DMS153 treated with DMSO at 0.1 percent for 48 hours (cell line): ENCODE measurements around the gene NECTIN4.
A peak's percentile ranks its signal among the peaks of the same experiment; 100 is the strongest.
"Not testable (repeated sequence)": the region's sequence is repeated elsewhere in the genome, so short reads cannot be mapped to it uniquely, and the experiment has no call there.

Source experiments
- DNase-seq: peaks from one replicate; lab custom pipeline; 2025; ENCODE audit not compliant: unreplicated experiment; lab: John Stamatoyannopoulos, UW

Gene NECTIN4

GRCh38 chr1:161089251-161089924, at the start of gene NECTIN4:
NECTIN4 (minus strand) TSS chr1:161089558; CDS start chr1:161089296, 262 bp downstream.
- DNase-seq, result no peak

- no peak for DNase-seq
Observed at GRCh38 chr1:161138431-161138830, 49.1 kb upstream of the NECTIN4 start.

GRCh38 chr1:161137881-161138280, 48.5 kb upstream of the NECTIN4 start:
- no peak for DNase-seq

GRCh38 chr1:161133220-161133740, 43.9 kb upstream of the NECTIN4 start:
- DNase-seq, result no peak

GRCh38 chr1:161132410-161133219, 43.3 kb upstream of the NECTIN4 start, which contains the start of gene DEDD:
DEDD (minus strand) TSS chr1:161132667; CDS start chr1:161124462, 8,205 bp downstream.
- DNase-seq, result peak; percentile 95

GRCh38 chr1:161131523-161132409, 42.4 kb upstream of the NECTIN4 start:
- no peak for DNase-seq

GRCh38 chr1:161130266-161130665, 40.9 kb upstream of the NECTIN4 start:
- DNase-seq, result no peak

GRCh38 chr1:161128591-161129420, 39.4 kb upstream of the NECTIN4 start:
- no peak for DNase-seq

- no peak for DNase-seq
Observed at GRCh38 chr1:161127649-161128048, 38.3 kb upstream of the NECTIN4 start.

GRCh38 chr1:161122967-161123366, 33.6 kb upstream of the NECTIN4 start:
- no peak for DNase-seq

- no peak for DNase-seq
Observed at GRCh38 chr1:161121834-161122233, 32.5 kb upstream of the NECTIN4 start.

- DNase-seq, result no peak
Observed at GRCh38 chr1:161121042-161121650, 31.8 kb upstream of the NECTIN4 start.

- DNase-seq, result no peak
Observed at GRCh38 chr1:161119092-161119903, 29.9 kb upstream of the NECTIN4 start.

- DNase-seq, result peak; percentile 65
Observed at GRCh38 chr1:161117759-161118581, 28.6 kb upstream of the NECTIN4 start, which contains the start of the genes NIT1 and PFDN2. NIT1 (plus strand) TSS chr1:161118105; CDS start chr1:161118177, 72 bp downstream. PFDN2 (minus strand) TSS chr1:161118037; CDS start chr1:161118026, 11 bp downstream.

GRCh38 chr1:161115961-161116360, 26.6 kb upstream of the NECTIN4 start:
- DNase-seq, result not testable (repeated sequence)

GRCh38 chr1:161115132-161115711, 25.9 kb upstream of the NECTIN4 start:
- no peak for DNase-seq

GRCh38 chr1:161114556-161114955, 25.2 kb upstream of the NECTIN4 start:
- DNase-seq, result no peak
